ENCODE measurements around the gene RAB20. TPM values are rescaled to one million over a fixed set of nuclear protein-coding genes. Genes with fewer than 3 reads are reported as not detected.
A peak's percentile ranks its signal among the peaks of the same experiment; 100 is the strongest.
"Not testable (repeated sequence)": the region's sequence is repeated elsewhere in the genome, so short reads cannot be mapped to it uniquely, and the experiment has no call there.

Gene RAB20
- total and polyA plus RNA-seq, 9 of the 15 experiments (the other 6 are each of a cell fraction or from before 2014, with no cell fraction given) = 0.62 to 9.2 (median 5.4) TPM

DNA sequence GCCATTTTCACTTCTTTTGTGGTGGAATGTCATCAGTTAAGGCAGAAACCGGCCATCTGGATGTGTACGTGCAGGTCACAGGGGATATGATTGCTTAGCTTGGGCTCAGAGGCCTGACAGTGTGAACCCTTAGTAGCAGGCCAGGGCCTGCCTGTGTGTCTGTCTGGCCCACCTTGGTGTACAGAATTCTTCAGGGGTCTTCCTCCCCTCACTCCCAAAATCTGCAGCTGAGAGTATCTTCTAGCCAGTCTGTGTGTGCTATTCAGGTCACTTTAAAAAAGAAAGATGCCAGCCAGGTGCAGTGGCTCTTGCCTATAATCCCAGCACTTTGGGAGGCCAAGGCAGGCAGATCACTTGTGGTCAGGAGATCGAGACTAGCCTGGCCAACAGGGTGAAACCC is 74.6 kb downstream of the RAB20 start:
- H3K9ac ChIP-seq (ENCODE audit: insufficient read depth in 1 of 2, low read depth in 2 of 2, low read length in 2 of 2); DNase-seq (ENCODE audit: extremely low read depth in 1 of 4, low spot score in 3 of 4); intact Hi-C loops (cut with micrococcal nuclease); H3K36me3 ChIP-seq (ENCODE audit: control insufficient read depth, insufficient read depth, low read length); H3K9me1 ChIP-seq (ENCODE audit: control insufficient read depth, insufficient read depth, low read length); CTCF ChIA-PET (ENCODE audit: low intra/inter-chr PET ratio); H4K20me1 ChIP-seq (replicated peaks; ENCODE audit: control insufficient read depth, insufficient read depth, low read length); FAIRE-seq; H3K4me3 ChIP-seq; BruUV-seq (replicated peaks); H2AFZ ChIP-seq (ENCODE audit: low read depth, low read length); H3K79me2 ChIP-seq (ENCODE audit: control insufficient read depth, insufficient read depth, low read length); H3K27ac ChIP-seq (ENCODE audit: extremely low read depth, low read depth, low read length); H3K9me3 ChIP-seq (replicated peaks; ENCODE audit: control insufficient read depth, insufficient read depth, low read depth, low read length); in situ Hi-C loops (cut with MboI); H3K4me2 ChIP-seq (ENCODE audit: insufficient read depth, low read length); ATAC-seq; H3K27me3 ChIP-seq (ENCODE audit: control insufficient read depth in 2 of 2, insufficient read depth in 2 of 2, low read length in 2 of 2): not testable (repeated sequence)
- no CpG with 5 or more reads among the region's 3 CpGs for WGBS (ENCODE audit: insufficient coverage, low coverage, missing lambda C conversion rate)
- POLR2A ChIA-PET = interaction anchor here (0.7 kb wide), 1 partner anchor 21 kb away, joined by 3 read pairs; no protein-coding TSS in a partner anchor
- peaks cover 2 to 13% of the 10 kb centered on the region in 2 experiments; a peak in 4 of 5 replicates for H3K4me1 ChIP-seq (replicated peaks in 1 of 2; ENCODE audit: control insufficient read depth in 2 of 2, insufficient read depth in 2 of 2, low read length in 2 of 2)

- no peak; the same call in 2 of the 3 replicates for ATAC-seq
- no peak for FAIRE-seq
- Histone ChIP-seq H3K4me1 (replicated peaks in 1 of 2; ENCODE audit: control insufficient read depth in 2 of 2, insufficient read depth in 2 of 2, low read length in 2 of 2) (peaks cover 5 to 11% of the 10 kb centered on the region in 2 experiments; a peak in 3 of 5 replicates), H3K79me2 (ENCODE audit: control insufficient read depth, insufficient read depth, low read length) (no peaks in the 10 kb centered on the region), H3K4me3 (no peak overlapping the region), H3K36me3 (ENCODE audit: control insufficient read depth, insufficient read depth, low read length) (no peaks in the 10 kb centered on the region), H2AFZ (ENCODE audit: low read depth, low read length) (peak overlapping the region; percentile 76), H3K9me1 (ENCODE audit: control insufficient read depth, insufficient read depth, low read length) (peaks cover 3% of the 10 kb centered on the region), H3K9me3 (replicated peaks; ENCODE audit: control insufficient read depth, insufficient read depth, low read depth, low read length) (no peaks in the 10 kb centered on the region), H3K27me3 (ENCODE audit: control insufficient read depth in 2 of 2, insufficient read depth in 2 of 2, low read length in 2 of 2) (peaks cover 0 to 6% of the 10 kb centered on the region in 2 experiments; a peak in 2 of 5 replicates), H4K20me1 (replicated peaks; ENCODE audit: control insufficient read depth, insufficient read depth, low read length) (no peaks in the 10 kb centered on the region), H3K4me2 (ENCODE audit: insufficient read depth, low read length) (no peak overlapping the region; the same call in 1 of the 2 replicates), H3K9ac (ENCODE audit: insufficient read depth in 1 of 2, low read depth in 2 of 2, low read length in 2 of 2) (peak overlapping the region in 1 of 2 experiments; percentile 35; a peak in 1 of 4 replicates), H3K27ac (ENCODE audit: extremely low read depth, low read depth, low read length) (no peak overlapping the region)
- intact Hi-C loops (cut with micrococcal nuclease) (no loop called here), in situ Hi-C loops (cut with MboI) (no loop called here)
- no TSS peak for BruUV-seq (replicated peaks)
- POLR2A ChIA-PET = interaction anchor here (0.7 to 1.3 kb wide), 2 partner anchors 8 to 21 kb away, joined by 3 to 5 read pairs; no protein-coding TSS in a partner anchor
- WGBS (ENCODE audit: insufficient coverage, low coverage, missing lambda C conversion rate) = 30% methylated on average over 9 of the region's 15 CpGs
- CTCF ChIA-PET (ENCODE audit: low intra/inter-chr PET ratio) = no interaction called here
- no peak for DNase-seq (ENCODE audit: extremely low read depth in 1 of 4, low spot score in 3 of 4)
- TF ChIP-seq, protein P1, sequence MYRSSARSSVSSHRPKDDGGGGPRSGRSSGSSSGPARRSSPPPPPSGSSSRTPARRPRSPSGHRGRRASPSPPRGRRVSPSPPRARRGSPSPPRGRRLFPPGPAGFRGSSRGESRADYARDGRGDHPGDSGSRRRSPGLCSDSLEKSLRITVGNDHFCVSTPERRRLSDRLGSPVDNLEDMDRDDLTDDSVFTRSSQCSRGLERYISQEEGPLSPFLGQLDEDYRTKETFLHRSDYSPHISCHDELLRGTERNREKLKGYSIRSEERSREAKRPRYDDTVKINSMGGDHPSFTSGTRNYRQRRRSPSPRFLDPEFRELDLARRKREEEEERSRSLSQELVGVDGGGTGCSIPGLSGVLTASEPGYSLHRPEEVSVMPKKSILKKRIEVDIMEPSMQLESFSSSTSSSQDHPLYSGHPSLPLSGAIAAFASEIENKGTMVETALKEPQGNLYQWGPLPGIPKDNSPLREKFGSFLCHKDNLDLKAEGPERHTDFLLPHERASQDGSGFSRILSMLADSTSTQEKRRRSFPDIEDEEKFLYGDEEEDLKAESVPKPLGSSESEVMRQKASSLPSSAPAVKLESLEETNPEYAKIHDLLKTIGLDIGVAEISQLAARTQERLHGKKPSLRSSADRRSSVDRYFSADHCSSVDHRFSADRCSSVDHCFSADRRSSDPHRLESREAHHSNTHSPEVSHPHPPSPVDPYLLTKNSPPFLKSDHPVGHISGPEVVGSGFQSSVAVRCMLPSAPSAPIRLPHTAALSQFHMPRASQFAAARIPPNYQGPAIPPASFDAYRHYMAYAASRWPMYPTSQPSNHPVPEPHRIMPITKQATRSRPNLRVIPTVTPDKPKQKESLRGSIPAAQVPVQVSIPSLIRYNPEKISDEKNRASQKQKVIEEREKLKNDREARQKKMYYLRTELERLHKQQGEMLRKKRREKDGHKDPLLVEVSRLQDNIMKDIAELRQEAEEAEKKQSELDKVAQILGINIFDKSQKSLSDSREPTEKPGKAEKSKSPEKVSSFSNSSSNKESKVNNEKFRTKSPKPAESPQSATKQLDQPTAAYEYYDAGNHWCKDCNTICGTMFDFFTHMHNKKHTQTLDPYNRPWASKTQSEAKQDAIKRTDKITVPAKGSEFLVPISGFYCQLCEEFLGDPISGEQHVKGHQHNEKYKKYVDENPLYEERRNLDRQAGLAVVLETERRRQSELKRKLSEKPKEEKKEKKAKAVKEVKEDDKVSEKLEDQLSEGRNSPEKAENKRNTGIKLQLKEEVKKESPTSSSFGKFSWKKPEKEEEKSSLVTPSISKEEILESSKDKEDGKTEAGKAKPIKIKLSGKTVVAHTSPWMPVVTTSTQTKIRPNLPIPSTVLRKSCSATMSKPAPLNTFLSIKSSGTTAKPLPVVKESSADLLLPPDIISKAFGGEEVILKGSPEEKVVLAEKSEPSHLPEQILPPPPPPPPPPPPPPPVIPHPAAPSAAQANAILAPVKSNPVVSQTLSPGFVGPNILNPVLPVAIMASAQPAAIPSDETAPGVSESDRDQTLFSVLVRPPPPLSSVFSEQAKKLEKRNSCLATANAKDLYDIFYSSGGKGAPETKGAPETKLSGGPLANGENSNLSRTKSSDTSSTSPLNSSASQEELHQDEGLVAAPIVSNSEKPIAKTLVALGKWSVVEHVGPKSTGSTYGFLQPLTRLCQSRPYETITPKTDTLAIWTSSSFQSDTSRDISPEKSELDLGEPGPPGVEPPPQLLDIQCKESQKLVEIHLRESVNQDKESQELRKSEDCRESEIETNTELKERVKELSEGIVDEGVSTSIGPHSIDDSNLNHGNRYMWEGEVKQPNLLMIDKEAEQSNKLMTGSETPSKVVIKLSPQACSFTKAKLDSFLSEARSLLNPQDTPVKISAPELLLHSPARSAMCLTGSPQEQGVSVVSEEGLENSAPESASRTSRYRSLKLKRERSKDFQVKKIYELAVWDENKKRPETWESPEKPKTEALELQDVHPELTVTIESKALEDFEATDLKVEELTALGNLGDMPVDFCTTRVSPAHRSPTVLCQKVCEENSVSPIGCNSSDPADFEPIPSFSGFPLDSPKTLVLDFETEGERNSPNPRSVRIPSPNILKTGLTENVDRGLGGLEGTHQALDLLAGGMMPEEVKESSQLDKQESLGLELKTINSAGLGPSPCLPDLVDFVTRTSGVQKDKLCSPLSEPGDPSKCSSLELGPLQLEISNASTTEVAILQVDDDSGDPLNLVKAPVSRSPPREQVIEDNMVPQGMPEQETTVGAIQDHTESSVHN (IDR thresholded peaks at IDR 0.05; ENCODE audit: borderline replicate concordance in 1 of 2, low read depth in 1 of 2) = no peak
- TF ChIP-seq ZNF778 (CRISPR knock-in tag; IDR thresholded peaks at IDR 0.05) (no peak), ZFP30 (CRISPR knock-in tag; IDR thresholded peaks at IDR 0.05; ENCODE audit: borderline replicate concordance) (no peak), POLR2A (conservative IDR thresholded peaks at IDR 0.05) (no peak), ZNF408 (CRISPR knock-in tag; IDR thresholded peaks at IDR 0.05; ENCODE audit: low read depth) (no peak), ZNF23 (CRISPR knock-in tag; IDR thresholded peaks at IDR 0.05) (no peak), NFIX (CRISPR knock-in tag; IDR thresholded peaks at IDR 0.05; ENCODE audit: low read depth) (no peak)
Measured at GRCh38 chr13:110486061-110486715, 75.3 kb downstream of the RAB20 start.
